Measurements from ENCODE around the gene MTMR2. TPM values are rescaled to one million over a fixed set of nuclear protein-coding genes. Genes with fewer than 3 reads are reported as not detected.

MTMR2 gene
- total and polyA plus RNA-seq, 9 of the 15 experiments (the other 6 are each of a cell fraction or from before 2014, with no cell fraction given) = 12.6 to 35.8 (median 25.2) TPM

DNA sequence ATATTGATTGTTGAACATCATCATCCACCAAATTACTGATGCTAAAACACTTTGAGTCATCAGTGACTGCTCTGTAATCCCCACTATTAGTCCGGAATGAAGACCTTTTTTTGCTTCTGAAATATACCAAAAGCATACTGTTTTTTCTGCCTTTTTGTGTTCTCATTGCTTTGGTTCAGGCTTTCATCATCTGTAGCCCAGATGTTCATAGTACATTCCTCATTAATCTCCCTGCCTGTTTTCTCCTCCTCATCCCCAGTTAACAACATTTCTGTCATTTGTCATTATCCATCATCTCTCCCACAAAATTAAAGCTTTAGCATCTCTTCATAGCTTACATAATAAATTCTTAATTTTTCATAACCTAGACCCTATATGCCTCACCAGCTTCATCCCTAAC lies 124.4 kb downstream of the MTMR2 start (continued):
- no peak for TF ChIP-seq ETV1 (tag; conservative IDR thresholded peaks at IDR 0.05; ENCODE audit: low read depth)
- TF ChIP-seq, protein P1, sequence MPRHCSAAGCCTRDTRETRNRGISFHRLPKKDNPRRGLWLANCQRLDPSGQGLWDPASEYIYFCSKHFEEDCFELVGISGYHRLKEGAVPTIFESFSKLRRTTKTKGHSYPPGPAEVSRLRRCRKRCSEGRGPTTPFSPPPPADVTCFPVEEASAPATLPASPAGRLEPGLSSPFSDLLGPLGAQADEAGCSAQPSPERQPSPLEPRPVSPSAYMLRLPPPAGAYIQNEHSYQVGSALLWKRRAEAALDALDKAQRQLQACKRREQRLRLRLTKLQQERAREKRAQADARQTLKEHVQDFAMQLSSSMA (CRISPR knock-in tag; IDR thresholded peaks at IDR 0.05) = no peak
- TF ChIP-seq RHOXF2B (CRISPR knock-in tag; conservative IDR thresholded peaks at IDR 0.05) = no peak
- TF ChIP-seq KLF13 (tag; IDR thresholded peaks at IDR 0.05; ENCODE audit: borderline replicate concordance, low read depth) = no peak

DNA sequence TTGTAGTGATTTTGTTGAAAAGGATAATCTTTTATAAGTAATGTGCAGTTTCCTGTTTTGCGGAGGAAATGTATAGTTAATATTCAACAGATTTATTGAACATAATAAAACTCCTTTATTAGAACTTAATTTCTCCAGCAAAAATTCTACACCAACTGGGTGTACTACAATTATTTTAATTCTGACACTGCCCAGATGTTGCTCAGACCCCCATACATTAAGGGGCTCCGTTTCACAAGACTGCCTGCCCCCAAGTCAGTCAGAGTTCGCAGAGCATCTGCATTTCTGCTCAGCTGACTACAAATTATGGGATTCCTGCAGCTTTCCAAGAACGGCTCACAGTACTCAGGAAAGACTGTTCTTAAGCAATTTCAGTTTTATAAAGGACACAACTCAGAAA lies 127.4 kb downstream of the MTMR2 start:
- POLR2A ChIA-PET = no interaction called here
- FAIRE-seq = no peak
- CTCF ChIA-PET (ENCODE audit: low intra/inter-chr PET ratio) = no interaction called here
- Histone ChIP-seq H3K27me3 (ENCODE audit: control insufficient read depth in 2 of 2, insufficient read depth in 2 of 2, low read length in 2 of 2) (no peaks in the 10 kb centered on the region), H2AFZ (ENCODE audit: low read depth, low read length) (no peak overlapping the region), H3K9ac (ENCODE audit: insufficient read depth in 1 of 2, low read depth in 2 of 2, low read length in 2 of 2) (no peak overlapping the region), H3K36me3 (ENCODE audit: control insufficient read depth, insufficient read depth, low read length) (peaks cover 43% of the 10 kb centered on the region), H3K4me1 (replicated peaks in 1 of 2; ENCODE audit: control insufficient read depth in 2 of 2, insufficient read depth in 2 of 2, low read length in 2 of 2) (peaks cover 0 to 10% of the 10 kb centered on the region in 2 experiments; a peak in 4 of 5 replicates), H3K9me1 (ENCODE audit: control insufficient read depth, insufficient read depth, low read length) (no peaks in the 10 kb centered on the region), H3K79me2 (ENCODE audit: control insufficient read depth, insufficient read depth, low read length) (peaks cover 69% of the 10 kb centered on the region), H3K27ac (ENCODE audit: extremely low read depth, low read depth, low read length) (no peak overlapping the region), H3K4me3 (no peak overlapping the region), H3K9me3 (replicated peaks; ENCODE audit: control insufficient read depth, insufficient read depth, low read depth, low read length) (no peaks in the 10 kb centered on the region), H4K20me1 (replicated peaks; ENCODE audit: control insufficient read depth, insufficient read depth, low read length) (no peaks in the 10 kb centered on the region), H3K4me2 (ENCODE audit: insufficient read depth, low read length) (no peak overlapping the region)
- 91% methylated on average over 4 of the region's 4 CpGs for WGBS (ENCODE audit: insufficient coverage, low coverage, missing lambda C conversion rate)
- in situ Hi-C loops (cut with MboI) = no loop called here
- BruUV-seq (replicated peaks) = no TSS peak
- intact Hi-C loops (cut with micrococcal nuclease) = no loop called here
- DNase-seq (ENCODE audit: extremely low read depth in 1 of 4, low spot score in 3 of 4) = no peak
- no peak for ATAC-seq
- no peak for TF ChIP-seq NONO (IDR thresholded peaks at IDR 0.05; ENCODE audit: low read depth in 2 of 2, low read length in 1 of 2)
- TF ChIP-seq MECOM (CRISPR knock-in tag; IDR thresholded peaks at IDR 0.05) = no peak
- no peak for TF ChIP-seq ZNF311 (CRISPR knock-in tag; IDR thresholded peaks at IDR 0.05)
- TF ChIP-seq KAT7 (CRISPR knock-in tag; IDR thresholded peaks at IDR 0.05; ENCODE audit: borderline replicate concordance) = no peak
- TF ChIP-seq, protein P2, sequence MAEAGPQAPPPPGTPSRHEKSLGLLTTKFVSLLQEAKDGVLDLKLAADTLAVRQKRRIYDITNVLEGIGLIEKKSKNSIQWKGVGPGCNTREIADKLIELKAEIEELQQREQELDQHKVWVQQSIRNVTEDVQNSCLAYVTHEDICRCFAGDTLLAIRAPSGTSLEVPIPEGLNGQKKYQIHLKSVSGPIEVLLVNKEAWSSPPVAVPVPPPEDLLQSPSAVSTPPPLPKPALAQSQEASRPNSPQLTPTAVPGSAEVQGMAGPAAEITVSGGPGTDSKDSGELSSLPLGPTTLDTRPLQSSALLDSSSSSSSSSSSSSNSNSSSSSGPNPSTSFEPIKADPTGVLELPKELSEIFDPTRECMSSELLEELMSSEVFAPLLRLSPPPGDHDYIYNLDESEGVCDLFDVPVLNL (CRISPR knock-in tag; IDR thresholded peaks at IDR 0.05; ENCODE audit: low read depth) = no peak
- TF ChIP-seq SRF (CRISPR knock-in tag; IDR thresholded peaks at IDR 0.05) = no peak
- TF ChIP-seq NCOA1 (IDR thresholded peaks at IDR 0.05; ENCODE audit: low read depth) = no peak
- TF ChIP-seq, protein P3, sequence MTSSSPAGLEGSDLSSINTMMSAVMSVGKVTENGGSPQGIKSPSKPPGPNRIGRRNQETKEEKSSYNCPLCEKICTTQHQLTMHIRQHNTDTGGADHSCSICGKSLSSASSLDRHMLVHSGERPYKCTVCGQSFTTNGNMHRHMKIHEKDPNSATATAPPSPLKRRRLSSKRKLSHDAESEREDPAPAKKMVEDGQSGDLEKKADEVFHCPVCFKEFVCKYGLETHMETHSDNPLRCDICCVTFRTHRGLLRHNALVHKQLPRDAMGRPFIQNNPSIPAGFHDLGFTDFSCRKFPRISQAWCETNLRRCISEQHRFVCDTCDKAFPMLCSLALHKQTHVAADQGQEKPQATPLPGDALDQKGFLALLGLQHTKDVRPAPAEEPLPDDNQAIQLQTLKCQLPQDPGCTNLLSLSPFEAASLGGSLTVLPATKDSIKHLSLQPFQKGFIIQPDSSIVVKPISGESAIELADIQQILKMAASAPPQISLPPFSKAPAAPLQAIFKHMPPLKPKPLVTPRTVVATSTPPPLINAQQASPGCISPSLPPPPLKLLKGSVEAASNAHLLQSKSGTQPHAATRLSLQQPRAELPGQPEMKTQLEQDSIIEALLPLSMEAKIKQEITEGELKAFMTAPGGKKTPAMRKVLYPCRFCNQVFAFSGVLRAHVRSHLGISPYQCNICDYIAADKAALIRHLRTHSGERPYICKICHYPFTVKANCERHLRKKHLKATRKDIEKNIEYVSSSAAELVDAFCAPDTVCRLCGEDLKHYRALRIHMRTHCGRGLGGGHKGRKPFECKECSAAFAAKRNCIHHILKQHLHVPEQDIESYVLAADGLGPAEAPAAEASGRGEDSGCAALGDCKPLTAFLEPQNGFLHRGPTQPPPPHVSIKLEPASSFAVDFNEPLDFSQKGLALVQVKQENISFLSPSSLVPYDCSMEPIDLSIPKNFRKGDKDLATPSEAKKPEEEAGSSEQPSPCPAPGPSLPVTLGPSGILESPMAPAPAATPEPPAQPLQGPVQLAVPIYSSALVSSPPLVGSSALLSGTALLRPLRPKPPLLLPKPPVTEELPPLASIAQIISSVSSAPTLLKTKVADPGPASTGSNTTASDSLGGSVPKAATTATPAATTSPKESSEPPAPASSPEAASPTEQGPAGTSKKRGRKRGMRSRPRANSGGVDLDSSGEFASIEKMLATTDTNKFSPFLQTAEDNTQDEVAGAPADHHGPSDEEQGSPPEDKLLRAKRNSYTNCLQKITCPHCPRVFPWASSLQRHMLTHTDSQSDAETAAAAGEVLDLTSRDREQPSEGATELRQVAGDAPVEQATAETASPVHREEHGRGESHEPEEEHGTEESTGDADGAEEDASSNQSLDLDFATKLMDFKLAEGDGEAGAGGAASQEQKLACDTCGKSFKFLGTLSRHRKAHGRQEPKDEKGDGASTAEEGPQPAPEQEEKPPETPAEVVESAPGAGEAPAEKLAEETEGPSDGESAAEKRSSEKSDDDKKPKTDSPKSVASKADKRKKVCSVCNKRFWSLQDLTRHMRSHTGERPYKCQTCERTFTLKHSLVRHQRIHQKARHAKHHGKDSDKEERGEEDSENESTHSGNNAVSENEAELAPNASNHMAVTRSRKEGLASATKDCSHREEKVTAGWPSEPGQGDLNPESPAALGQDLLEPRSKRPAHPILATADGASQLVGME (CRISPR knock-in tag; IDR thresholded peaks at IDR 0.05) = no peak
- no peak for TF ChIP-seq ZNF436 (CRISPR knock-in tag; IDR thresholded peaks at IDR 0.05)
- TF ChIP-seq ZNF197 (CRISPR knock-in tag; IDR thresholded peaks at IDR 0.05; ENCODE audit: low read depth) = no peak
- TF ChIP-seq RBM14 (IDR thresholded peaks at IDR 0.05; ENCODE audit: borderline replicate concordance, insufficient read depth, low read depth, low read length) = no peak
